Keratinocyte (primary cell): ENCODE data around the gene LYRM7. TPM values are rescaled to one million over a fixed set of nuclear protein-coding genes. Genes with fewer than 3 reads are reported as not detected.

Experiments used
- DNase-seq: peaks from one replicate; pipeline ENCODE4 v3.0.0-alpha.2; 2011; ENCODE audit warnings: low read depth, missing footprints, low spot score
- FAIRE-seq: peaks from 2 replicates; lab custom pipeline; 2011; peaks lifted over from hg19 to GRCh38; lab: Jason Lieb, UNC
- H2AFZ ChIP-seq: 2 replicates; pipeline ENCODE4 v1.6.0; 2012; ENCODE audit warnings: low read length, control low read depth, inconsistent platforms; ENCODE audit not compliant: control insufficient read depth
- H3K27ac ChIP-seq: 2 replicates; pipeline ENCODE4 v1.5.1; 2011; ENCODE audit warnings: low read length; ENCODE audit not compliant: control insufficient read depth, insufficient read depth
- H3K27me3 ChIP-seq: 3 replicates; pipeline ENCODE4 v1.6.0; 2011; ENCODE audit warnings: low read length; ENCODE audit not compliant: control insufficient read depth, insufficient read depth; ENCODE audit errors: extremely low read depth
- H3K36me3 ChIP-seq, 2 experiments: 2 replicates in 1 of 2; 3 replicates in 1 of 2; pipeline ENCODE4 v1.5.1; 2011; ENCODE audit warnings: low read length in 2 of 2, mild to moderate bottlenecking in 1 of 2; ENCODE audit not compliant: control insufficient read depth in 2 of 2, insufficient read depth in 2 of 2; ENCODE audit errors: extremely low read depth in 1 of 2
- H3K4me1 ChIP-seq: 3 replicates; pipeline ENCODE4 v1.5.1; 2011; ENCODE audit warnings: low read length; ENCODE audit not compliant: control insufficient read depth, insufficient read depth; ENCODE audit errors: extremely low read depth
- H3K4me2 ChIP-seq: 3 replicates; pipeline ENCODE4 v1.6.0; 2011; ENCODE audit warnings: low read depth, low read length; ENCODE audit not compliant: control insufficient read depth, insufficient read depth; ENCODE audit errors: extremely low read depth
- H3K4me3 ChIP-seq, 3 experiments: fragments of 200-600 bp in 1 of 3; sonication (generic) in 1 of 3; 2 replicates in 2 of 3; 3 replicates in 1 of 3; pipeline ENCODE4 v1.5.1; 2011 to 2016; ENCODE audit warnings: low read length in 3 of 3, mild to moderate bottlenecking in 3 of 3, control low read depth in 2 of 3, inconsistent platforms in 1 of 3, low read depth in 1 of 3, mixed read lengths in 1 of 3, mixed run types in 1 of 3, moderate library complexity in 1 of 3; ENCODE audit not compliant: control insufficient read depth in 2 of 3, insufficient read depth in 2 of 3; ENCODE audit errors: extremely low read depth in 1 of 3
- H3K79me2 ChIP-seq: 2 replicates; pipeline ENCODE4 v1.6.0; 2012; ENCODE audit warnings: low read length; ENCODE audit not compliant: control insufficient read depth, insufficient read depth
- H3K9ac ChIP-seq: 3 replicates; pipeline ENCODE4 v1.6.0; 2011; ENCODE audit warnings: low read length; ENCODE audit not compliant: control insufficient read depth, insufficient read depth; ENCODE audit errors: extremely low read depth
- H3K9me1 ChIP-seq: 3 replicates; pipeline ENCODE4 v1.6.0; 2011; ENCODE audit warnings: low read length; ENCODE audit not compliant: control insufficient read depth, insufficient read depth; ENCODE audit errors: extremely low read depth
- H3K9me3 ChIP-seq: 2 replicates; pipeline ENCODE4 v1.5.1; 2012; ENCODE audit warnings: low read depth, low read length; ENCODE audit not compliant: control insufficient read depth
- H4K20me1 ChIP-seq: 3 replicates; pipeline ENCODE4 v1.6.0; 2011; ENCODE audit warnings: low read length; ENCODE audit not compliant: control insufficient read depth, insufficient read depth; ENCODE audit errors: extremely low read depth
- EZH2 ChIP-seq: IDR thresholded peaks from one replicate; pipeline ENCODE4 v1.6.1; 2012; ENCODE audit warnings: inconsistent platforms, mild to moderate bottlenecking, low read length, moderate library complexity
- dilution Hi-C: fragments of 300-500 bp; cut with MboI; formaldehyde crosslinking; loops from one replicate; pipeline ENCODE4 v1.7.0; 2020; ENCODE audit warnings: low sequenced_read_pairs; ENCODE audit not compliant: extremely low pct_ligation_motif_present
- polyA plus RNA-seq, 5 experiments: library from polyadenylated mRNA; depleted of rRNA in 3 of 5; stranded (reverse) in 3 of 5; stranded (forward) in 1 of 5; unstranded in 1 of 5; fragments of >200 nt; gene quantifications; 1 replicate in 1 of 5; 2 replicates in 3 of 5; 3 replicates in 1 of 5; pipeline versions ENCODE4 v1.2.1 to v1.2.3, GENCODE V29; 2011 to 2012; ENCODE audit warnings: missing spikeins in 2 of 5, low read depth in 1 of 5, low replicate concordance in 1 of 5

Gene LYRM7
- polyA plus RNA-seq, 1 donor (not counting 4 experiments of a cell fraction or from before 2014, with no cell fraction given): 5.5 TPM

DNA sequence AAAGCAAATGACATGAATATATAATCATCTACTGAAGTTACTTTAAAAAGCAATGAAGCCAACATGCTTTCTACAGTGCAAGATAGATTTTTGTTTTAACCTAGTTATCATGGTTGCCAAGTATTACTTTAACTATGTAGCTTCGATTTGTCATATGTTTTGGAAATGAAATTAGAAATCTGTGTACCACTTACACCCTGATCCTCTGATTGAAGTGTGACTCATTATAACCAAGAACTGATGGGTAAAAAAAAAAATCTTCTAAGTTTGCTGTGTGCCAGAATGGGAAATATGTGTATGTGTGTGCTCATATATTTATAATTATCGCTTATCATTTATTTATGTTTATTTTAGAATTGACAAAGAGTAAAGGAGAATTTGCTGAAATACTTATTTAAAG is 84.0 kb downstream of the LYRM7 start:
- no peaks in the 10 kb centered on the region for H3K27me3 ChIP-seq
- dilution Hi-C loops: no loop called here
- no peak for FAIRE-seq

More for the DNA sequence above, 84.0 kb downstream of the LYRM7 start:
- no peak overlapping the region for H3K9ac ChIP-seq
- no peaks in the 10 kb centered on the region for H3K9me3 ChIP-seq
- DNase-seq: no peak
- no peaks in the 10 kb centered on the region for H4K20me1 ChIP-seq
- no peaks in the 10 kb centered on the region for H3K79me2 ChIP-seq
- H3K4me3 ChIP-seq: no peak overlapping the region
- H2AFZ ChIP-seq: no peak overlapping the region
- TF ChIP-seq EZH2: no peak
- H3K4me1 ChIP-seq: peaks cover 16% of the 10 kb centered on the region
- no peaks in the 10 kb centered on the region for H3K36me3 ChIP-seq
- H3K9me1 ChIP-seq: no peaks in the 10 kb centered on the region
- no peak overlapping the region for H3K4me2 ChIP-seq
- no peak overlapping the region for H3K27ac ChIP-seq

Other genes starting within 250 kb of the LYRM7 start
- gene HINT1, start 5.7 kb upstream of the LYRM7 start, polyA plus RNA-seq: 467 to 857 TPM (median 731 TPM) in 3 replicates
- gene CDC42SE2, start 93.1 kb downstream of the LYRM7 start, polyA plus RNA-seq: 18.9 to 32.5 TPM (median 26.6 TPM) in 3 replicates